ENCODE data around the gene TBC1D1. TPM values are rescaled to one million over a fixed set of nuclear protein-coding genes. Genes with fewer than 3 reads are reported as not detected.

TBC1D1 gene
- total and polyA plus RNA-seq, 5 donors = 86.7 to 134 (median 116) TPM

- H3K27ac ChIP-seq (ENCODE audit: low read length) = no peak overlapping the region
- peaks cover 6% of the 10 kb centered on the region for H3K4me1 ChIP-seq (ENCODE audit: control insufficient read depth, insufficient read depth, low read length)
- 74% methylated on average over 2 of the region's 2 CpGs for WGBS
- ATAC-seq = no peak
- no peak overlapping the region for H3K4me3 ChIP-seq (ENCODE audit: low read length)
- no peaks in the 10 kb centered on the region for H3K9me3 ChIP-seq (ENCODE audit: control insufficient read depth, low read length)
- no peaks in the 10 kb centered on the region for H3K27me3 ChIP-seq (ENCODE audit: control insufficient read depth, insufficient read depth)
- intact Hi-C loops (cut with DNase I) = no loop called here
- no peak for DNase-seq
Observed at GRCh38 chr4:38153387-38153760, 262.5 kb downstream of the TBC1D1 start.

- intact Hi-C loops (cut with DNase I) = no loop called here
- Histone ChIP-seq H3K27me3 (ENCODE audit: control insufficient read depth, insufficient read depth) (no peaks in the 10 kb centered on the region), H3K9me3 (ENCODE audit: control insufficient read depth, low read length) (no peaks in the 10 kb centered on the region), H3K27ac (ENCODE audit: low read length) (no peak overlapping the region), H3K4me1 (ENCODE audit: control insufficient read depth, insufficient read depth, low read length) (peaks cover 6% of the 10 kb centered on the region), H3K4me3 (ENCODE audit: low read length) (no peak overlapping the region)
- no peak for DNase-seq
- ATAC-seq = no peak
- WGBS = 55% methylated on average over 5 of the region's 5 CpGs
Observed at GRCh38 chr4:38154252-38154651, 263.4 kb downstream of the TBC1D1 start.

GRCh38 chr4:38154681-38155588, 264.1 kb downstream of the TBC1D1 start:
- no peaks in the 10 kb centered on the region for H3K9me3 ChIP-seq (ENCODE audit: control insufficient read depth, low read length)
- intact Hi-C loops (cut with DNase I) = no loop called here
- ATAC-seq (peak; percentile 84 to 89), DNase-seq (peak; percentile 73 to 90 (median 76))
- H3K4me1 ChIP-seq (ENCODE audit: control insufficient read depth, insufficient read depth, low read length) = peaks cover 6% of the 10 kb centered on the region
- 45% methylated on average over 17 of the region's 17 CpGs for WGBS
- H3K27ac ChIP-seq (ENCODE audit: low read length) = peak overlapping the region; percentile 10
- H3K4me3 ChIP-seq (ENCODE audit: low read length) = no peak overlapping the region
- H3K27me3 ChIP-seq (ENCODE audit: control insufficient read depth, insufficient read depth) = no peaks in the 10 kb centered on the region

GRCh38 chr4:38155589-38156294, 264.9 kb downstream of the TBC1D1 start:
- intact Hi-C loops (cut with DNase I) = no loop called here
- H3K9me3 ChIP-seq (ENCODE audit: control insufficient read depth, low read length) = no peaks in the 10 kb centered on the region
- 84% methylated on average over 7 of the region's 7 CpGs for WGBS
- no peaks in the 10 kb centered on the region for H3K27me3 ChIP-seq (ENCODE audit: control insufficient read depth, insufficient read depth)
- no peak overlapping the region for H3K4me3 ChIP-seq (ENCODE audit: low read length)
- H3K27ac ChIP-seq (ENCODE audit: low read length) = no peak overlapping the region
- peaks cover 6% of the 10 kb centered on the region for H3K4me1 ChIP-seq (ENCODE audit: control insufficient read depth, insufficient read depth, low read length)
- no peak for DNase-seq
- ATAC-seq = peak; percentile 15 to 46

- no peak overlapping the region for H3K27ac ChIP-seq (ENCODE audit: low read length)
- 27% methylated on average over 1 of the region's 1 CpG for WGBS
- no peaks in the 10 kb centered on the region for H3K27me3 ChIP-seq (ENCODE audit: control insufficient read depth, insufficient read depth)
- DNase-seq (no peak), ATAC-seq (no peak)
- intact Hi-C loops (cut with DNase I) = no loop called here
- H3K9me3 ChIP-seq (ENCODE audit: control insufficient read depth, low read length) = no peaks in the 10 kb centered on the region
- H3K4me1 ChIP-seq (ENCODE audit: control insufficient read depth, insufficient read depth, low read length) = peaks cover 8% of the 10 kb centered on the region
- no peak overlapping the region for H3K4me3 ChIP-seq (ENCODE audit: low read length)
Observed at GRCh38 chr4:38157592-38157991, 266.7 kb downstream of the TBC1D1 start.

- Histone ChIP-seq H3K4me1 (ENCODE audit: control insufficient read depth, insufficient read depth, low read length) (peaks cover 5% of the 10 kb centered on the region), H3K27me3 (ENCODE audit: control insufficient read depth, insufficient read depth) (no peaks in the 10 kb centered on the region), H3K27ac (ENCODE audit: low read length) (peak overlapping the region; percentile 26), H3K9me3 (ENCODE audit: control insufficient read depth, low read length) (no peaks in the 10 kb centered on the region), H3K4me3 (ENCODE audit: low read length) (no peak overlapping the region)
- ATAC-seq (peak; percentile 62 to 65), DNase-seq (no peak)
- 56% methylated on average over 3 of the region's 3 CpGs for WGBS
- intact Hi-C loops (cut with DNase I) = no loop called here
Observed at GRCh38 chr4:38160487-38161207, 269.8 kb downstream of the TBC1D1 start.

- Histone ChIP-seq H3K4me1 (ENCODE audit: control insufficient read depth, insufficient read depth, low read length) (peaks cover 3% of the 10 kb centered on the region), H3K9me3 (ENCODE audit: control insufficient read depth, low read length) (no peaks in the 10 kb centered on the region), H3K4me3 (ENCODE audit: low read length) (no peak overlapping the region), H3K27me3 (ENCODE audit: control insufficient read depth, insufficient read depth) (no peaks in the 10 kb centered on the region), H3K27ac (ENCODE audit: low read length) (no peak overlapping the region)
- intact Hi-C loops (cut with DNase I) = no loop called here
- DNase-seq (no peak), ATAC-seq (no peak)
- 77% methylated on average over 5 of the region's 5 CpGs for WGBS
Observed at GRCh38 chr4:38161208-38162113, 270.6 kb downstream of the TBC1D1 start.

GRCh38 chr4:38162240-38162784, 271.4 kb downstream of the TBC1D1 start:
- H3K27me3 ChIP-seq (ENCODE audit: control insufficient read depth, insufficient read depth) = no peaks in the 10 kb centered on the region
- peaks cover 3% of the 10 kb centered on the region for H3K4me1 ChIP-seq (ENCODE audit: control insufficient read depth, insufficient read depth, low read length)
- no peak overlapping the region for H3K4me3 ChIP-seq (ENCODE audit: low read length)
- no peak overlapping the region for H3K27ac ChIP-seq (ENCODE audit: low read length)
- intact Hi-C loops (cut with DNase I) = no loop called here
- H3K9me3 ChIP-seq (ENCODE audit: control insufficient read depth, low read length) = no peaks in the 10 kb centered on the region
- WGBS = 78% methylated on average over 4 of the region's 4 CpGs
- DNase-seq (no peak), ATAC-seq (peak; percentile 20 to 41)

GRCh38 chr4:38163216-38164006, 272.5 kb downstream of the TBC1D1 start:
- H3K9me3 ChIP-seq (ENCODE audit: control insufficient read depth, low read length) = no peaks in the 10 kb centered on the region
- H3K27me3 ChIP-seq (ENCODE audit: control insufficient read depth, insufficient read depth) = no peaks in the 10 kb centered on the region
- no peak for ATAC-seq
- H3K27ac ChIP-seq (ENCODE audit: low read length) = no peak overlapping the region
- WGBS = 97% methylated on average over 5 of the region's 5 CpGs
- no peak overlapping the region for H3K4me3 ChIP-seq (ENCODE audit: low read length)
- intact Hi-C loops (cut with DNase I) = no loop called here
- peaks cover 3% of the 10 kb centered on the region for H3K4me1 ChIP-seq (ENCODE audit: control insufficient read depth, insufficient read depth, low read length)
- no peak for DNase-seq
